HuH-7 (cell line): ENCODE results near the gene EMP2.
"Not testable (repeated sequence)": the region's sequence is repeated elsewhere in the genome, so short reads cannot be mapped to it uniquely, and the experiment has no call there.

Source experiments
- DNase-seq: peaks from one replicate; pipeline ENCODE4 v3.0.0; 2011; ENCODE audit warnings: low spot score

Gene EMP2

DNA sequence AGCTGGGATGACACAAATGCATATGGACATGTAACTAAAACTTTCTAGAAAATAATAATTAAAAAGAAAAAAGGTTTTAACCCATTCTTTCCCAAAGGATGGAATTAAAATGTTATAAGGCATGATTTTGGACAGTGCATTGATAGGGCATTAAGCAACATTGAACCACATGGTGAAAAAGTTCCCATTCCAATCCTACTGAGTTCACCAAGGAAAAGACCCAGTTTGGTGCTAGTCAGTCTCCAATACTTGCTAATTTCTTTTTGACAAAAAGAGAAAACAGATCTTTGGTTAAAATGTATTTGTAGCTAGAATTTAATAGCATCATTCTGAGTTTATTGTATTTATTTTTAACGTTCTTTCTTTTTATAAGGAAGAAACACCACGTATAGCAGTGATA, 28.1 kb downstream of the EMP2 start:
- no peak for DNase-seq

DNA sequence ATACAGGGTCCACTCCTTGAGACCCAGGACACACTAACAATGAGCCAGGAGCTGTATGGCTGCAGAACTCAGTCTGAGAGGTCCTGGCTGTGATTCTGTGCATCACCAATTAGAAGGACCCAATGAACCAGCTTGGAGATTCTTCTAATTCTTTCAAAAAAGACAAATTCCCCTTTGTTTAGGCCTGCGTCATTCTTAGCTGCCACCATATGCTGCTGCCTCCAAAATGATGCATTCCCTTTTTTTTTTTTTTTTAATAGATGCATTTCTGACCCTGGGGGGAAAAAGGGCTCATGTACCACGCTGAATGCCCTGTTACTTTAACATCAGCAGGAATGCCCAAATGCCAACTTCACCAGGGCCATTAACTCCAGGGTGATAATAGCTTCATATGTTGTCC, 28.5 kb downstream of the EMP2 start:
- no peak for DNase-seq

GRCh38 chr16:10548404-10548803, 32.0 kb downstream of the EMP2 start:
- no peak for DNase-seq

DNA sequence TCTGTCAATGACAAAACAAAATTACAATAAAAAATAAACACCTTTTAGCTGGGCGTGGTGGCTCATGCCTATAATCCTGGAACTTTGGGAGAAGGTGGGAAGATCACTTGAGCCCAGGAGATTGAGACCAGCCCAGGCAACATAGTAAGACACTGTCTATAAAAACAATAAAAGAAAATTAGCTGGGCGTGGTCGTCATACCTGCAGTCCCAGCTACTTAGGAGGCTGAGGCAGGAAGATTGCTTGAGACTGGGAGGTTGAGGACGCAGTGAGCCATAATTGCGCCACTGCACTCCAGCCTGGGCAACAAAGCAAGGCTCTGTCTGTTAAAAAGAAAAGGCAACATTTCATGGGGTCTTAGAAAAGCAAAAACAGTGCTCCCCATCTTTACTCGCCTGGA, 32.7 kb downstream of the EMP2 start:
- DNase-seq = no peak

- DNase-seq = no peak
These were observed 37.0 kb downstream of the EMP2 start for GRCh38 chr16:10543231-10543977.

DNA sequence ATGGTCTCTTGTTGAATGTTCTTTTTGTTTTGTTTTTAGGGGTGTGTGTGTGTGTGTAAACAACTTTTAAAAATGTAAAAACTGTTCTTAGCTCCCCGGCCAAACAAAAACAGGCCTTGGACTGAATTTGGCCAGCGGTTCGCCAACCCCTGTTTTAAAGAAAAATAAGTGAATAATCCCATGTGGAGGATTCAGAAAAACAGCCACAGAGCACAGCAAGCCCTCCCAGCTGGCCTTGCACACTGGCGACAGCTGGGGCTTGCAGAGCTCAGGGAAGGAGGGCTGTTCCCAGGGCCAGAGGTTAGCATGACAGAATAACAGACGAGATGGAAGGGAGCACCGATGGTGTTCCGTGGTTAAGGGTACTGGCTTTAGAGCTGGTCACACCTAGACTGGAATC, 39.0 kb downstream of the EMP2 start:
- DNase-seq = no peak

DNA sequence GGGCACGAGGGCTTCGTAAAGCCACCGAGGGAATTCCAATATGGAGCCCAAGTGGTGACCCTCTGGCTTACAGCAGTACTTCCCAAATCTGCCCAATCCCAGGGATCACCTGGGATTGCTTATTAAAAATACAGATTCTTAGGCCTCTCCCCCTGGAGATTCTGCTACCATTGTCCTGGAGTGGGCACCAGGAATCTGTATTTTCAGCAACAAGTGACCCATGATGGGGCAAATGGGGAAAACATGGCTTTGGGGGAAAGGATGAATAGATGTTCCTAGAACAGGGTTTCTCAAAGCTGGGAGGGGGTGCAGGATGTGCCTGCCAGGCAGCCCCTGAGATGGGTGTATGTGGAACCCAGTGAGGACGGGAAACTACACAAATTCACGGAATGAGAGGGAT, 40.6 kb downstream of the EMP2 start:
- DNase-seq = no peak

- DNase-seq = no peak
These were observed 41.2 kb downstream of the EMP2 start for GRCh38 chr16:10539236-10539635.

GRCh38 chr16:10538583-10538982, 41.8 kb downstream of the EMP2 start:
- DNase-seq = no peak

GRCh38 chr16:10537946-10538345, 42.5 kb downstream of the EMP2 start:
- no peak for DNase-seq

- DNase-seq = no peak
These were observed 43.5 kb downstream of the EMP2 start for GRCh38 chr16:10536814-10537389.

GRCh38 chr16:10536328-10536727, 44.1 kb downstream of the EMP2 start:
- not testable (repeated sequence) for DNase-seq

GRCh38 chr16:10535461-10535860, 44.9 kb downstream of the EMP2 start:
- no peak for DNase-seq

DNA sequence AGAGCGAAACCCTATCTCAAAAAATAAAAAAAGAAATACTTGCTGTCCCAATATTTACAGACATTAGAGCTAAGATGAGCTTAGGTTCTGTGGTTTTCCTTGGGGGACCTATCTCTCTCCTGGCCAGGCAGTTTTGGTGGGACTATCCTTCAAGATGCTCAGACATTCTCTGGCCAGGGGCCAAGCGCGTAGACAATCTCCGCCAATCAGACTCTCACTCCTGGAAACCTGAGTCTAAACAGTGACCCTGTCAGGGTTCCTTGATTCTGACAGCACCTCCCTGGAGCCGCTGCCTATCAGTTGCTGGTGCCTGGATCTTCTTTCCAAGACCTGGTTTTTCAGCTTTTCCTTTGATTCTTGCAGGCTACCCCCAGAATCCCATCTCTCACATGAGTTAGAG, 45.6 kb downstream of the EMP2 start:
- DNase-seq = no peak

DNA sequence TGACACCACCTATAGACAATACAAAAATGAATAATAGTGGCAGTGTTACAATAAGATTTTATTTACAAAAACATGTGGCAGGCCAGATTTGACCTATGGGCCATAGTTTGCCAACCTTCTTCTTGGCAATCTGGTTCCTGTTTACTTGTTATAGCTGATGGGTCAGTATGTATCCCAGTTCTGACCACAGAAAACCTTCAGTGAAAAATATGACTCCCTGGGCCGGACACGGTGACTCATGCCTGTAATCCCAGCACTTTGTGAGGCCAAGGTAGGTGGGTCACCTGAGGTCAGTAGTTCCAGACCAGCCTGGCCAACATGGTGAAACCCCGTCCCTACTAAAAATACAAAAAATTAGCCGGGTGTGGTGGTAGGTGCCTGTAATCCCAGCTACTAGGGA, 46.8 kb downstream of the EMP2 start:
- DNase-seq = not testable (repeated sequence)

DNA sequence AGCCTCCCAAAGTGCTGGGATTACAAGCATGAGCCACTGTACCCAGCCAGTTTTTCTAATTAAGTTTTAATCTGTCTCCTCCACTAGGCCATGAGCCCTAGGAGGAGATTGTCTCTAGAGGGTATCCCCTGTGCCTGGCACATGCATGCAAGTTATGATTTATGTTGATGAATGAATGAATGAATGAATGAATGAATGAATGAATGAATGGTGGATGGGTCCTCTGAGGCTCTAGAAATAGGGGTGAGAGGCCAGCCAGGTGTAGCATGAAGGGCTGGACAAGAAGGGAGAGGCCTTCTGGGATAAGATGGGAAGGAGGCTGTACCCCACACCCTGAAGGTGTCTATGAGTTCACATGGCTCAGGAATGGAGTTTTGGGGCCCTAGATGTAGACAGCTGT, 48.8 kb downstream of the EMP2 start:
- DNase-seq = no peak

DNA sequence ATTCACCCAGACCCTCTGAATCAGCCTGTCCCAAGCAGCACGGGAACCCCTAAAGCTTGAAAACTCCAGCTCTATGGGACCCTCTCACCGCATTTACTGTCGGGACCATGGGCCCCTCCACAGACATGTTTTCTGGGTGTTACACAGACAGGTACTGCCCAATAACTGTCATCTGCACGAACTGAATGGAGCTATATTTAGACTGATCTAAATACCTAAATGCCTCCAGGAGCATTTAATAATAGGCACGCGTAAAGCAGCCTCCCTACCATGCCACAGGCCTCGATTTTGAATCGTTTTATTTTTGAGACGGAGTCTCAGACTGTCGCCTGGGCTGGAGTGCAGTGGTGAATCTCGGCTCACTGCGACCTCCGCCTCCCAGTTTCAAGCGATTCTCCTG, 49.7 kb downstream of the EMP2 start:
- no peak for DNase-seq

GRCh38 chr16:10529895-10530669, 50.3 kb downstream of the EMP2 start:
- DNase-seq = no peak

DNA sequence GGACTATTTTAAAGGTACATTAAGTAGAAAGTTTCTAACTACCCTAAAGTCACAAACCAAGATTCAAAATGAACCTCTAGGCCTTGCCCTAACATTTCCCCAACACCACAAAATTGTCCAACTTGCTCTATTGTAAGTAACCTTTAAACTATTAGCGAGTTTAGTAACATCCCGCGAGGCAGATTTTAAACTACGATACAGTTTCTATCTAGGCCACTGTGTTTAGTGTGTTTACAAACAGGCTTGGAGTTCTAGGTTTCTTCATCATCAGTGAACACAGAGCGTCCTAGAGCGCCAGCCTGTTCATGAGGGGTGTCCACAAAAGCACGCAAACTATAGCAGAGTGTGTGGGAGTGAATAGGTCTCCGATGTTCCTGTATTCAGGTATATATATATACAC, 51.8 kb downstream of the EMP2 start:
- DNase-seq = no peak

GRCh38 chr16:10526962-10527361, 53.4 kb downstream of the EMP2 start:
- no peak for DNase-seq

DNA sequence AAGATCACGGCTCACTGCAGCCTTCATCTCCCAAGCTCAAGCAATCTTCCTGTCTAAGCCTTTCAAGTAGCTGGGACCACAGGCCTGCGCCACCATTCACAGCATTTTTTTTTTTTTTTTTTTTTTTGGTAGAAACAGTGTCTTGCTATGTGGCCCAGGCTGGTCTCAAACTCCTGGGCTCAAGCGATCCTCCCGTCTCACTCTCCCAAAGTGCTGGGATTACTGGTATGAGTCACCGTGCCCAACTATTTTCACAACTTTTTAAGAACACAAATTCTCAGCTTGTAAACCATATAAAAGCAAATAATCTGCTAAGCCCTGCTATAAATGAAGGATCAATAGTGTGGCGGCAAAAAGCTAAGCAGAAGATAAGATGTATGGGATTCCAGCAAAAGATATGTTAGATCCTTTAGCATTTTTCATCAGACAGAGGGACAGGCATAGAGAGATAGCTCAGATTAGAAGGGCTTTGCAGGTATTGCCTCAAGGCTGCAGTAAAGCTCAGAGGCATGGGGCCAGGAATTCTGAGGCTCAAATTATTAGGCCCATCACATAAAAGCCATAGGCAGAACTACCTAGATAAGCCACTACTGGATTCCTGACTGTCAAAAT, 55.1 kb downstream of the EMP2 start:
- DNase-seq = no peak

- DNase-seq = no peak
These were observed 57.4 kb downstream of the EMP2 start for GRCh38 chr16:10522966-10523365.
